A673 (cell line): ENCODE results near the gene FAM174C. TPM values are rescaled to one million over a fixed set of nuclear protein-coding genes. Genes with fewer than 3 reads are reported as not detected.

Experiments
- BruUV-seq: library from RNA; stranded (reverse); fragments of 400-500 nt; replicated peaks from 2 replicates; lab custom pipeline; 2021; lab: Mats Ljungman, UMichigan
- CTCF ChIA-PET: fragments of 300-600 bp; sonication (Branson Sonifier 250); formaldehyde crosslinking; loops from one replicate; lab custom pipeline; 2022; ENCODE audit warnings: antibody characterized with exemption; lab: Charles Lee
- POLR2A ChIA-PET: fragments of 300-600 bp; sonication (Branson Sonifier 250); formaldehyde crosslinking; loops from one replicate; lab custom pipeline; 2022; ENCODE audit warnings: antibody characterized with exemption; ENCODE audit not compliant: low non-redundant PET; lab: Charles Lee
- DNase-seq: peaks from one replicate; pipeline ENCODE4 v3.0.0-alpha.2; 2015; ENCODE audit warnings: low spot score
- H3K27ac ChIP-seq: fragments of 200-600 bp; sonication (generic); 2 replicates; pipeline ENCODE4 v1.5.1; 2016; ENCODE audit warnings: mixed run types, low read depth, mild to moderate bottlenecking, mixed read lengths, antibody characterized with exemption, low read length; ENCODE audit not compliant: poor library complexity, severe bottlenecking
- H3K27me3 ChIP-seq: fragments of 200-600 bp; sonication (generic); replicated peaks from 2 replicates; pipeline ENCODE4 v1.6.1; 2017; ENCODE audit warnings: mixed run types, low read depth, mild to moderate bottlenecking, mixed read lengths, antibody characterized with exemption, low read length; ENCODE audit not compliant: insufficient read depth, poor library complexity
- H3K36me3 ChIP-seq: fragments of 200-600 bp; sonication (generic); 2 replicates; pipeline ENCODE4 v1.6.1; 2016; ENCODE audit warnings: mixed run types, mild to moderate bottlenecking, mixed read lengths, antibody characterized with exemption, low read length; ENCODE audit not compliant: insufficient read depth, poor library complexity, severe bottlenecking
- H3K4me1 ChIP-seq: fragments of 200-600 bp; sonication (generic); 2 replicates; pipeline ENCODE4 v1.6.1; 2017; ENCODE audit warnings: mixed run types, mild to moderate bottlenecking, mixed read lengths, antibody characterized with exemption, low read length; ENCODE audit not compliant: insufficient read depth, poor library complexity, severe bottlenecking
- H3K4me3 ChIP-seq: fragments of 200-600 bp; sonication (generic); 2 replicates; pipeline ENCODE4 v1.5.1; 2016; ENCODE audit warnings: low read depth, mixed run types, mild to moderate bottlenecking, mixed read lengths, low read length; ENCODE audit not compliant: poor library complexity, severe bottlenecking
- H3K9me3 ChIP-seq: fragments of 200-600 bp; sonication (generic); 2 replicates; pipeline ENCODE4 v1.6.1; 2016; ENCODE audit warnings: mixed run types, low read depth, mild to moderate bottlenecking, mixed read lengths, antibody characterized with exemption, low read length; ENCODE audit not compliant: poor library complexity, severe bottlenecking
- CTCF ChIP-seq: fragments of 300-800, 200-600 bp; sonication (generic); conservative IDR thresholded peaks from 2 replicates; pipeline ENCODE4 v1.5.1; 2017; ENCODE audit warnings: low read depth, mild to moderate bottlenecking, antibody characterized with exemption, low read length, moderate library complexity, mixed read lengths
- EZH2 ChIP-seq: fragments of 200-600 bp; sonication (generic); IDR thresholded peaks from 2 replicates; pipeline ENCODE4 v1.6.1; 2017; ENCODE audit warnings: borderline replicate concordance, low read depth, mild to moderate bottlenecking, mixed read lengths, antibody characterized with exemption, low read length; ENCODE audit not compliant: poor library complexity, severe bottlenecking
- intact Hi-C: fragments of 100-400 bp; cut with micrococcal nuclease; formaldehyde crosslinking; loops from one replicate; pipeline ENCODE4 v1.10.0; 2022; ENCODE audit not compliant: unreplicated experiment
- total RNA-seq: library from RNA; stranded (reverse); gene quantifications from 2 replicates; pipeline ENCODE4 v1.2.3, GENCODE V29; 2021

Gene FAM174C
- total RNA-seq, 1 experiment from 2014 or later = 88.6 TPM

- Histone ChIP-seq H3K4me3 (peak overlapping the region; percentile 96), H3K4me1 (peaks cover 25% of the 10 kb centered on the region), H3K36me3 (peaks cover 27% of the 10 kb centered on the region), H3K27ac (peak overlapping the region; percentile 99), H3K9me3 (no peaks in the 10 kb centered on the region), H3K27me3 (no peaks in the 10 kb centered on the region)
- intact Hi-C loops = loop anchor here (2.0 to 10.0 kb wide), 3 partner anchors 17 to 385 kb away; partner anchors contain the start of genes CNN2, RNU6-2 and TMEM259
- DNase-seq = peak; percentile 98
- CTCF ChIA-PET = interaction anchor here (1.0 kb wide), 1 partner anchor 17 kb away, joined by 3 read pairs; no protein-coding TSS in a partner anchor
- TF ChIP-seq EZH2 = no peak
- TF ChIP-seq CTCF = no peak
- POLR2A ChIA-PET = interaction anchor here (0.5 to 1.0 kb wide), 2 partner anchors 19 to 20 kb away, joined by 4 to 8 read pairs; partner anchors contain the start of gene CIRBP
- no TSS peak for BruUV-seq
Observed at GRCh38 chr19:1249298-1249989, 25.9 kb upstream of the FAM174C start.

- no peak for DNase-seq
- POLR2A ChIA-PET = no interaction called here
- Histone ChIP-seq H3K36me3 (peaks cover 32% of the 10 kb centered on the region), H3K4me1 (peaks cover 25% of the 10 kb centered on the region), H3K27me3 (no peaks in the 10 kb centered on the region), H3K4me3 (peak overlapping the region; percentile 96), H3K9me3 (no peaks in the 10 kb centered on the region), H3K27ac (peak overlapping the region; percentile 96)
- TF ChIP-seq CTCF = no peak
- no peak for TF ChIP-seq EZH2
- CTCF ChIA-PET = no interaction called here
- BruUV-seq = no TSS peak
- intact Hi-C loops = loop anchor here (2.0 to 10.0 kb wide), 3 partner anchors 17 to 385 kb away; partner anchors contain the start of genes CNN2, RNU6-2 and TMEM259
Observed at GRCh38 chr19:1249990-1250436, 25.3 kb upstream of the FAM174C start.

GRCh38 chr19:1250437-1251260 is 24.7 kb upstream of the FAM174C start:
- Histone ChIP-seq H3K27me3 (no peaks in the 10 kb centered on the region), H3K27ac (peak overlapping the region; percentile 96), H3K9me3 (no peaks in the 10 kb centered on the region), H3K36me3 (peaks cover 39% of the 10 kb centered on the region), H3K4me1 (peaks cover 25% of the 10 kb centered on the region), H3K4me3 (peak overlapping the region; percentile 96)
- CTCF ChIA-PET = no interaction called here
- peak; percentile 86 for DNase-seq
- TF ChIP-seq EZH2 = no peak
- TF ChIP-seq CTCF = no peak
- intact Hi-C loops = no loop called here
- BruUV-seq = no TSS peak
- POLR2A ChIA-PET = no interaction called here
